Measurements from ENCODE around the gene PLEKHM3.

Gene PLEKHM3

DNA sequence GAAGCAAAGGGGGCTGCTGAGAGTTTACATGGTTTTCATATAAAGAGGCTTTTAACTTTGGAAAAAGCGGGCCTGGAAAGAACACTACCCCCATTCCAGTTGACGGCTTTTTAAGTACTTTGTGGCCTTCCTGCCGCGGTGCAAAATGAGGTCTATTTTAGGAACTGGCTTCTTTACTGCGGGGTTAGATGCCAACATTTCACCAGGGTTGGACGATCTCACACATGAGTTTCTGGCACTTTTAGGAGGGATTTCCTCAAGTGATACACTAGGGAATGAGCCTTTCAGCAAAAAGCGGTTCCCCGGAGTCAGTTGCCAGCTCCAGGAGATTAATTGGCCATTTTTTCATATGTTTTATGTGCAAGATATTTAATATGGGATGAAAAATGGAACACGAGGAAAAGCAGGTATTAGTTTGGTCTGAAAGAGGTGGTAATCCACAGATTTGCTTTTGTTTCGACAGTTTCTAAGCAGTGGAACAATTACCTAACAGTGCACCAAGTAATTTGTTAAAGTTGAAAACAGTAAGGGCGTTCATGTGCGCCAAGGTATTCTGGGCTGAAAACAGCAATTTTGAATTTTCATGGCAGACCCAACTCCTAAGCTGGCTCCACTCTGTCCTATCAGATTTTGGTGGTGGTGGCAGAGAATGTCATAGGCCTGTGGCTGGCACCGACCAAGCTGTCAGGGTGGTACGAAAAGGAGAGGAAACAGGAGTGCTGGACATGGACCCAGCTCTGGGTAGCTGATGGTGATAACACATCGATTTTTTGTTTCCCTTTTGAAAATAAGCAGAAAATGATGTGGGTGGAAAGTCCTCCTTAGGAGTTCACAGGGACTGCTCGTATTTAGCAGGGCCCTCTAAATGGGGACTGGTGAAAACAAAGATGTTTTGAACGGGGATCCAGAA is 200.0 kb downstream of the PLEKHM3 start:
- no peak for DNase-seq (ENCODE audit: extremely low spot score)
- ChIA-PET POLR2A (no interaction called here), CTCF (no interaction called here)
- TF ChIP-seq FOXM1 (IDR thresholded peaks at IDR 0.05; ENCODE audit: borderline replicate concordance) (no peak), ELF4 (IDR thresholded peaks at IDR 0.05) (no peak)

DNA sequence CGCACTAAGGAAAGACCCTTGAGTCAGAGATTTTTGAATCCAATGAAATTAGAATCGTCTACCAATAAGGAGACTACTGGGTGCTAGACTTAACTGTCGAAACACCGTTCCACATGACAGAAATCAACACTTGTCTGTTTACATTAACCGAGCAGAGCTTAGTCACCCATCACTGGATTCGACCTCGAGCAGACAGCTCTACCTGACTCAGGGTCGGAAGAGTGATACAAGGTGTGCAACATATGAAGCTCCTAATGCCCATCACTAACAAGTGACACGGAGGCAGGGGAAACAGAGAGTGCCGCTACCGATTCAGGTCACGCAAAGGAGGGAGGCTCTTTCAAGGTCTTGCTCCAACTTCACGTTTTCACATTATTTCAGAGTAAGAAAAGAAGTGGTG is 201.5 kb downstream of the PLEKHM3 start:
- DNase-seq (ENCODE audit: extremely low spot score), result no peak
- TF ChIP-seq SP1 (IDR thresholded peaks at IDR 0.05) (no peak), ELF4 (IDR thresholded peaks at IDR 0.05) (no peak), L3MBTL2 (conservative IDR thresholded peaks at IDR 0.05) (no peak), HDGF (IDR thresholded peaks at IDR 0.05; ENCODE audit: borderline replicate concordance) (no peak), TARDBP (IDR thresholded peaks at IDR 0.05) (no peak), CTBP1 (IDR thresholded peaks at IDR 0.05; ENCODE audit: borderline replicate concordance) (no peak), FOXA1 (IDR thresholded peaks at IDR 0.05) (no peak), ARNT (IDR thresholded peaks at IDR 0.05) (no peak), SUZ12 (IDR thresholded peaks at IDR 0.05) (no peak)
- TF ChIP-seq, protein P1, sequence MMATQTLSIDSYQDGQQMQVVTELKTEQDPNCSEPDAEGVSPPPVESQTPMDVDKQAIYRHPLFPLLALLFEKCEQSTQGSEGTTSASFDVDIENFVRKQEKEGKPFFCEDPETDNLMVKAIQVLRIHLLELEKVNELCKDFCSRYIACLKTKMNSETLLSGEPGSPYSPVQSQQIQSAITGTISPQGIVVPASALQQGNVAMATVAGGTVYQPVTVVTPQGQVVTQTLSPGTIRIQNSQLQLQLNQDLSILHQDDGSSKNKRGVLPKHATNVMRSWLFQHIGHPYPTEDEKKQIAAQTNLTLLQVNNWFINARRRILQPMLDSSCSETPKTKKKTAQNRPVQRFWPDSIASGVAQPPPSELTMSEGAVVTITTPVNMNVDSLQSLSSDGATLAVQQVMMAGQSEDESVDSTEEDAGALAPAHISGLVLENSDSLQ (IDR thresholded peaks at IDR 0.05), result no peak
- ChIA-PET POLR2A (interaction anchor here (0.7 kb wide), 1 partner anchor 195 kb away, joined by 3 read pairs; no protein-coding TSS in a partner anchor), CTCF (no interaction called here)

- CTCF ChIA-PET, result no interaction called here
- no peak for DNase-seq (ENCODE audit: extremely low spot score)
Measured at GRCh38 chr2:207819839-207820784, 205.2 kb downstream of the PLEKHM3 start.

DNA sequence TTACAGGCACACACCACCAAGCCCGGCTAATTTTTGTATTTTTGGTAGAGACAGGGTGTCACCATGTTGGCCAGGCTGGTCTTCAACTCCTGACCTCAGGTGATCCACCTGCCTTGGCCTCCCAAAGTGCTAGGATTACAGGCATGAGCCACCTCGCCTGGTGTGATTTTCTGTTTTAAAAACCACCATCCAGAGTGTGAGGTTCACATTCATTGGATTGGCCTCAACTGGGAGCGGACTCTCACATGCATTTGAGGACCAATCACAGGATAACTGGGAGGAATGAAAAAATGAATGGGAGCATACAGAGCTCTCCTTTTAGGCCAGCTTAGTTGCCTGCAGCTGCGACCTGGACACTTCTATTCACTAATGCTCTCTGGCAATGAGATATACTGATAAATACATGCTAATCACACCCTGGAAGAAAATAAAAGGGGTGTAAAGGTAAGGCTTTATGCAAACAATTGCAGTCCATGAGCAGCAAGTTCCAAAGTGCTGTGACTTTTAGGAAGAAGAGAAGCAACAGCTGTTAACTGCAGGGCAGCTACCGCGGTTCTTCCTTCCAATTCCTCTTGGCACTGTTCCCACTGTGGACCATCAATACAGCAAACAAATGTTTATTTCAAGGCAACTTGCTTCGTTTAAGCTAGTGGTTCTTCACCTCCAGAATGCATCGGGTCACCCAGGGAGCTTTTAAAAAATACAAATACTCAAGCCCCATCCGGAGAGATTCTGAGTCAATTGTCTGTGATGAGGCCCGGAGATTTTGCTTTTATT is 206.1 kb downstream of the PLEKHM3 start:
- CTCF ChIA-PET, result no interaction called here
- DNase-seq (ENCODE audit: extremely low spot score), result no peak
- TF ChIP-seq FOXA1 (IDR thresholded peaks at IDR 0.05) (no peak), CTBP1 (IDR thresholded peaks at IDR 0.05; ENCODE audit: borderline replicate concordance) (no peak), HDGF (IDR thresholded peaks at IDR 0.05; ENCODE audit: borderline replicate concordance) (no peak), FOXM1 (IDR thresholded peaks at IDR 0.05; ENCODE audit: borderline replicate concordance) (no peak), SUZ12 (IDR thresholded peaks at IDR 0.05) (no peak), FOXK2 (IDR thresholded peaks at IDR 0.05) (no peak), ELF4 (IDR thresholded peaks at IDR 0.05) (no peak), LEF1 (IDR thresholded peaks at IDR 0.05; ENCODE audit: borderline replicate concordance) (no peak), TARDBP (IDR thresholded peaks at IDR 0.05) (no peak), SP1 (IDR thresholded peaks at IDR 0.05) (no peak), ARNT (IDR thresholded peaks at IDR 0.05) (no peak), NFRKB (IDR thresholded peaks at IDR 0.05) (no peak)
- TF ChIP-seq, protein P1 (IDR thresholded peaks at IDR 0.05), result no peak
- POLR2A ChIA-PET, result interaction anchor here (0.9 kb wide), 1 partner anchor 16 kb away, joined by 3 read pairs; no protein-coding TSS in a partner anchor

More at GRCh38 chr2:207819839-207820784, 205.2 kb downstream of the PLEKHM3 start:
- POLR2A ChIA-PET, result interaction anchor here (0.9 kb wide), 1 partner anchor 15 kb away, joined by 3 read pairs; no protein-coding TSS in a partner anchor
- TF ChIP-seq LEF1 (IDR thresholded peaks at IDR 0.05; ENCODE audit: borderline replicate concordance) (no peak), CTBP1 (IDR thresholded peaks at IDR 0.05; ENCODE audit: borderline replicate concordance) (no peak), ARNT (IDR thresholded peaks at IDR 0.05) (no peak), ELF4 (IDR thresholded peaks at IDR 0.05) (no peak), FOXM1 (IDR thresholded peaks at IDR 0.05; ENCODE audit: borderline replicate concordance) (no peak), HDGF (IDR thresholded peaks at IDR 0.05; ENCODE audit: borderline replicate concordance) (no peak), L3MBTL2 (conservative IDR thresholded peaks at IDR 0.05) (no peak)

- DNase-seq (ENCODE audit: extremely low spot score), result no peak
- CTCF ChIA-PET, result interaction anchor here (0.7 kb wide), 1 partner anchor 208 kb away, joined by 3 read pairs; no protein-coding TSS in a partner anchor
- no peak for TF ChIP-seq FOXK2 (IDR thresholded peaks at IDR 0.05)
- TF ChIP-seq FOXM1 (IDR thresholded peaks at IDR 0.05; ENCODE audit: borderline replicate concordance), result no peak
- TF ChIP-seq SUZ12 (IDR thresholded peaks at IDR 0.05), result no peak
- TF ChIP-seq FOXA1 (IDR thresholded peaks at IDR 0.05), result no peak
- TF ChIP-seq BHLHE40 (IDR thresholded peaks at IDR 0.05; ENCODE audit: borderline replicate concordance), result no peak
- TF ChIP-seq CTBP1 (IDR thresholded peaks at IDR 0.05; ENCODE audit: borderline replicate concordance), result no peak
- POLR2A ChIA-PET, result no interaction called here
Measured at GRCh38 chr2:207816546-207816945, 208.8 kb downstream of the PLEKHM3 start.

GRCh38 chr2:207815254-207815653 is 210.1 kb downstream of the PLEKHM3 start:
- TF ChIP-seq, protein P1 (IDR thresholded peaks at IDR 0.05), result no peak
- no peak for TF ChIP-seq LEF1 (IDR thresholded peaks at IDR 0.05; ENCODE audit: borderline replicate concordance)
- no peak for TF ChIP-seq TARDBP (IDR thresholded peaks at IDR 0.05)
- no peak for TF ChIP-seq SP1 (IDR thresholded peaks at IDR 0.05)
- TF ChIP-seq FOXM1 (IDR thresholded peaks at IDR 0.05; ENCODE audit: borderline replicate concordance), result no peak
- TF ChIP-seq FOXK2 (IDR thresholded peaks at IDR 0.05), result no peak
- TF ChIP-seq FOXA1 (IDR thresholded peaks at IDR 0.05), result no peak
- no peak for TF ChIP-seq SUZ12 (IDR thresholded peaks at IDR 0.05)
- TF ChIP-seq CTBP1 (IDR thresholded peaks at IDR 0.05; ENCODE audit: borderline replicate concordance), result no peak
- ChIA-PET CTCF (no interaction called here), POLR2A (no interaction called here)
- DNase-seq (ENCODE audit: extremely low spot score), result no peak

All from HEK293T (cell line).